NOMO-1 treated with dmso at 0.1 percent for 144 hours (cell line): ENCODE results near the gene POMT2.

Source experiments
- DNase-seq: peaks from one replicate; lab custom pipeline; 2025; ENCODE audit not compliant: unreplicated experiment; lab: John Stamatoyannopoulos, UW

POMT2 gene

DNA sequence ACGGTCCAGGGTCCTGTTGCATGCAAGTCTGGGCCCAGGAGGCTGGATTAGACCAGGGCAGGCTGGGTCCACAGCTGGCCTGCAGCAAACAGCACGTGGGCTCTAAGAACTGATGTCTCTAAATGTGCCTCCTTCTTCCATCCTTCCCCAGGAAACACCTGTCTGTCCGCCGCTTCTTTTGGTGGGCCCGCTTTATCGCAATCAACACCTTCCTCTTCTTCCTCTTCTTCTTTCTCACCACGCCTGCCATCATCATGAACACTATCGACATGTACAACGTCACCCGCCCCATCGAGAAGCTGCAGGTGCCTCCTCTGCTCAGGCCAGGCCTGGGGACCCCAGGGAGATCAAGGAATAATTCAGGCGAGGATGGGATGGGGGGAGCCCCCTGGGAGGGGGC is 77.9 kb downstream of the POMT2 start:
- DNase-seq = no peak

DNA sequence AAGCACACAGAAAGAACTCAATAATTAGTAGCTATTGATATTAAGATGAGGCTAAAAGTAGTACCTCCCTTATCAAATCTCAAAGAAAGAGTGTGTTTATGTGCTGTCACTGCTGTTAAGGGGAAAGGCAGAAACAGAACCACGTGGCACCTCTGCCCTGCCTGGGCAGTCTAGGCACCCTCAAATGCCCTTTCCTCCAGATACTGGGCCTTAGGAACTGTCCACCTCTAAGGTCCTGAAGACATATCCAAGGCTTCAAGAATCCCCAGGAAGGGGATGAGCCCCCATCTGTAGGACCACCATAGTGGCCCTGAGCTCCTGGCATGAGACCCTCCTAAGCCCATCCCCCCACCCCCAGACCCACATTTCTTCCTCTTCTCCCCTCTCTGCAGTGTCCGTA is 78.7 kb downstream of the POMT2 start:
- no peak for DNase-seq

DNA sequence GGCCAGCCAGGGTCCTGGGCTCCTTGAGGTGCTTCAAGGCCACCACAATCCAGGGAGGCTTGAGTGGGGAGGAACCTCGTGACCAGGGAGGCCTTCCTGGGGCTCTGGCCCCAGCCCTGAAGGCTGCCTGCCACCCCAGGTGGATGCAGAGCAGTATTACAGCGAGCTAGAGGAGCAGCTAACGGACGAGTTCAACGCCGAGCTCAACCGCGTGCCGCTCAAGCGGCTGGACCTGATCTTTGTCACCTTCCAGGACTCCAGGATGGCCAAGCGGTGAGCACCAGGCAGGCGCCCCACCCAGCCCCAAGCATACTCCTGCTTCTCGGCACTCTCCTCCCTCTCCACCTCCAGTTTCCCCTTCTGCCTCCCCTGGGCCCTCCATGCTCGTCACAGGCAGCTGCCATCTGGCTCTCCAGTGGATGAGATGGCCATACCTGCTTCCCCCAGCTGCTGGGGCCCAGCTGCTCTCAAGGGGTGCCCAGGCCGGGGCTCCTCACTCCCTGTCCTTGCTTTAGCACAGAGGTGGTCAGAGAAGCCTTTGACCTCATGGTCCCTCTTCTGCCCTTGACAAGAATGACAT is 80.3 kb downstream of the POMT2 start:
- no peak for DNase-seq

DNA sequence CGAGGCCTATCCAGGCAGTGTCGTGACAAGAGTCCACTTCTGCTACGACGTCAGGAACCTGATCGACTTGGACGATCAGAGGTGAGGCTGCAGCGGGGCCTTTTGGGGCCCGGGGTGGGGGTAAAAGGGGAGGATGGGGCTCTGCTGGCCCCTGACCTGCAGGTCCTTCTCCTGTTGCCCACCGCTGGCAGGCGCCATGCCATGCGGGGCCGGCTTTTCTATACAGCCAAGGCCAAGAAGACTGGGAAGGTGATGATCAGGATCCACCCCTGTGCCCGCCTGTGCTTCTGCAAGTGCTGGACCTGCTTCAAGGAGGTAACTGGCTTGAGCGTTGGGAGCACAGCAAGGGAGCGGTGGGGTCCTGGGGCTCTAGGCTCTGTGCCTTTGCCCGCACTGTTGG is 81.3 kb downstream of the POMT2 start:
- DNase-seq = no peak

DNA sequence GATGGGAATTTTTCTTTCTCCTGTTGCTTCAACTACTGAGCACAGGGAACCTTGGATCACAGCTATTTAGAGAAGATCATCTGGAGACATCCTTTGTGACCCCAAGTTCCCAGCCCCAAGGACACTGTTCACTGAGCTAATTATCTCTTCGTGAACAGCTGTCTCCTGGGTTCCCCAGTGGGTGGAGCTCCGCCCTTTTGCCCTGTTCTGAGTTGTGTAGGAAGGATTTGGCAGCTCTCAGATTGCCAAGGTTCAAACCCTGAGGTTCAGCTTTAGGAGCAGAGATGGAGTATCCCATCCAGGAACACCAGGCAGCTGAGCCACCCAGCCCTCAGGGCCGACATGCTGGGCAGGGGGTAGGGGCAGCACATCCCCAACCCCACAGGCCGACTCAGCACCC is 81.7 kb downstream of the POMT2 start:
- no peak for DNase-seq

DNA sequence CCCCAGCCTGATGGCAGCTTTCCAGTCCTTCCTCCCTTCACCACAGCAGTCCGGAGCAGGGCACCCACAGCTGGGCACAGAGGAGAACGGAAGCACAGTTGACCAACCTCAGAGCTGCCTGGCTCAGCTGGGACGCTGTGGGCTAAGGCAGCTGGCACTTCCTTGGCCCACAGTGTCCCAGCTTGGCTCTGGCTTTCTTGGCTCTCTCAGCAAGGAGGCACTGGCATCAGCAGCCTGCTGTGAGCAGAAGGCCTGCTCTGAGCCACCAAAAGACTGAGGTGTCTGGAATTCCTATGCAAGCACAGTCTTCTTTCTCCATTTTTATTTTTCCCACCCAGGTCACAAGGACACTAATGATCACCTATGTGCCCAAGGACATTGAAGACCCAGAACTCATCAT is 82.3 kb downstream of the POMT2 start:
- DNase-seq = no peak

DNA sequence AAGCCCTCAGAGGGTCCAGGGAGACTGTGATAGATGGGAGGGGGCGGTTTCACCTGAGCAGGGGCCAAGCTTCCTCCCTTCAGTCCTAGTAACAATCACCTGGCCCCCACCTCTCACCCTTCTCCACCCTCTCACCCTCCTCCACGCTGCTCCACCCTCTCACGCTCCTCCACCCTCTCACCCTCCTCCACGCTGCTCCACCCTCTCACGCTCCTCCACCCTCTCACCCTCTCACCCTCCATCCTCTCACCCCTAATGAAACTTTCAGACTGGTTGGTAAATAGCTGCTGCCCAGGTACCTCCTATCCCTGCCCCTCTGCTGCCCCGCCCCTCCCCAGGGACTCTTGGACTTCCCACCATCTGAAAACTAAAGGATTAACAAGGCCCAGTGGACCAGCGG is 83.9 kb downstream of the POMT2 start:
- no peak for DNase-seq

DNA sequence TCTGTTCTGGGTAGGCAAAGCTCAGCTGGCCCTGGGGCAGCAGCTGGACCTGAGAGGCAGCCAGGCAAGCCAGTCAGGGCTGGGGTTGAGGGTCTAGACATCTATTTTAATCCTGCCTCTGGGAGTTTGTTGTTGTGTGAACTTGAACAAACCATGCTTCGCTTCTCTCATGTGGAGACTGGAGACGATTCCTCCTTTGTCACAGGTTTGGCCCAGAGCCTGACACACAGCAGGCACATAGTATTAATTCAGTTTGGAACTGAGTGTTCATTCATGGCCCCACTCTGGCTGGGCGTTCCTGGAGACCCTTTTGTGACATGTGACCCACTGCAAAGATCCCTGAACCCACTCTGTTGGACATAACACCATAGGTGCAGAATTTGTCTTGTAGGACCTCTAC is 89.0 kb downstream of the POMT2 start:
- no peak for DNase-seq

DNA sequence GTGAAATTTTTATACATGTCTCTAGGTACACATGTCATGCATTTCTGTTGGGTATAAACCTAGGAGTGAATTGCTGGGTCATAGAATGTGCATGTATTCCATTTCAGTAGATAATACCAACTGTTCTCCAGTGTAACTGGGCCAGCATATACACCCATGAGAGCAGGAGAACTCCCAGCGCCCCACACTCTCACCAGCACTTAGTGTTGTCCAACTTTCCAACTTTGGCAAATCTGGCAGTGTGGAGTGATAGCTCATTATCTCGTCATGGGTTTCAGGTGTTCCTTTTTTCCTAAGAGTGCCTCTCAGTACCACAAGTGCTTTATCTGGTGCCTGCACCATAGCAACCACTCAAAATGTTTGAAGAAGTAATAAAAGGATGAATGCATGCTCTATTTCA is 89.8 kb downstream of the POMT2 start:
- DNase-seq = no peak

DNA sequence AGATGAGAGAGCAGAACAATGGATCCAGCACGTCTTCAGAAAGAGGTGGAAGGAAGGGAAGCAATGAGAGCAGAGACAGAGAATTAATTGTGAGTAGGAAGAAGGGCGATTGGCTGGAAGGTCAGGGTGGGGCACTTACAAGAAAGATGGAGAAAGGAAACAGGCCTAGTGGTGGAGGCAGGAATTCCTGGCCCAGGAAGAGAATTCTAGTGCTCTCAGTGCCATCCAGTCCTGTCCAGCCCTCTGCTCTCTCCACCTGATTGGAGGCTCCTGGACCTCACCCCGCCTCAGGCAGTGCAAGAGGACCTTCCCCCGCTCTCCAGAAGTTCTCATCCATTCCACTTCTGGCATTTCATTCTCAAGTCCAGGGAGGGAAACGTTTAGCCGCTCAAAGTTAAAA is 92.6 kb downstream of the POMT2 start:
- DNase-seq = no peak

DNA sequence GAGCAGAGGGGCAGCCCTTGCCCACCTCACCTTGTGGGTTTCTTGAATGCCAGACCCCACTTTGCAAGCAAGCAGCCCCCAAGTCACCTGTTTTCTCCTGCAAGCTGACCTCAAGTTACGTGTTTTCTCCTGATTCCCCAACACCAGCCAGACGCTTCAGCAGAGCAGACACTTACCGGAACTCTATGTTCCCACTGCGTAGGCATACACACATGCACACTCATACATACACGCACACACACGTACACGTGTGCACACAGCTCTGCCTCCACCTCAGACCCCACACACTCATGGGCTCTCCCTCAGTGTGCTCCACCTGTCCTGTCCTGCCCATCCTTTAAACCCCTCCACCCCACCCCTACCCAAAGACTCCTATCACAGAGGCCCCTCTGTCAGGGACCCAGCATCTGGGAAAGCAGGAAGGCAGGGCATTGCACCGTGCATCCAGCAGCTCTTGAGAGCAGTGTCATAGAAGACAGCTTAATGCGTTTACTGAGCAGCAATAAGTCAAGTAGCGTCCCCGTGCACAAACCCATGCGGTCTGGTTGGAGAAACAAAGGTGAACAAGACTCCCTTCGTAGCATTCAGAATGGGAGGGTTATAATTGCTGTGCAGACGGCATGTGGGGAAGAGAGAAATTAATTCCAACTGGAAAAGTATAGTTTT is 94.7 kb downstream of the POMT2 start:
- DNase-seq = no peak

DNA sequence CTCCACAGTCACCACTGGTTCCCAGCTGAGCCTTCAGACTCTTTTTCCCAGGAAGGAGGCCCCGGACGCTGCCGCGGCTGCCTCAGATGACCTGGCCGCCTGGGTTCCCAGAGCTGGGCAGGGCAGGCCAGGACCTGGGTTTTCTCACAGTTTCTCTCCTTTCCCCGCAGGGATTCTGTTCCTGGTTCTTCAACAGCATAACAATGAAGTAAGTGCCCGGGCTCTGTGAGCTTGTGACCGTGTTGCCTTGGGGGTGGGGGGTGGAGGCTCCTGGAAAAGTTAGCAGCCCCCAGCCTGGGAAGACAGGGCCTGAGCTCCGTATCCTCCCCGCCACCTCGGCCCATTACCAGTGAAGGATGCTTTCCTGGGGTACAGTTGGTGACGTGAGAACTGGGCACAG is 95.4 kb downstream of the POMT2 start:
- DNase-seq = no peak
